Trophoblast cell (in vitro differentiated cells and primary cell): ENCODE measurements around the gene ZFHX2.
"Not testable (repeated sequence)": the region's sequence is repeated elsewhere in the genome, so short reads cannot be mapped to it uniquely, and the experiment has no call there.

Source experiments
- DNase-seq, 2 donors: peaks; one replicate each; pipeline ENCODE4 v3.0.0-alpha.2; 2016
- H2AFZ ChIP-seq: 2 replicates; pipeline ENCODE4 v1.6.1; 2013; ENCODE audit warnings: low read length, moderate library complexity, mild to moderate bottlenecking; ENCODE audit not compliant: insufficient read depth, poor library complexity
- H2AK5ac ChIP-seq: 2 replicates; pipeline ENCODE4 v1.6.1; 2013; ENCODE audit warnings: mild to moderate bottlenecking, low read length
- H2BK120ac ChIP-seq: 2 replicates; pipeline ENCODE4 v1.6.1; 2013; ENCODE audit warnings: low read length, mild to moderate bottlenecking, moderate library complexity; ENCODE audit not compliant: insufficient read depth, poor library complexity
- H2BK12ac ChIP-seq: 2 replicates; pipeline ENCODE4 v1.6.1; 2013; ENCODE audit warnings: mild to moderate bottlenecking, low read length, moderate library complexity
- H2BK5ac ChIP-seq: 2 replicates; pipeline ENCODE4 v1.6.1; 2013; ENCODE audit warnings: low read length, low read depth, moderate library complexity, mild to moderate bottlenecking; ENCODE audit not compliant: poor library complexity
- H3K14ac ChIP-seq: 2 replicates; pipeline ENCODE4 v1.6.1; 2013; ENCODE audit warnings: mild to moderate bottlenecking, low read length
- H3K18ac ChIP-seq: 2 replicates; pipeline ENCODE4 v1.6.1; 2013; ENCODE audit warnings: mild to moderate bottlenecking, low read length
- H3K23ac ChIP-seq: 2 replicates; pipeline ENCODE4 v1.6.1; 2013; ENCODE audit warnings: low read length
- H3K27ac ChIP-seq: 2 replicates; pipeline ENCODE4 v1.5.1; 2013; ENCODE audit warnings: low read depth, mild to moderate bottlenecking, inconsistent platforms, low read length, moderate library complexity
- H3K27me3 ChIP-seq: 2 replicates; pipeline ENCODE4 v1.6.1; 2013; ENCODE audit warnings: inconsistent platforms, mild to moderate bottlenecking, low read length, moderate library complexity; ENCODE audit not compliant: insufficient read depth
- H3K36me3 ChIP-seq, 2 experiments: 1 replicate in 1 of 2; 2 replicates in 1 of 2; pipeline ENCODE4 v1.6.1; 2013; ENCODE audit warnings: low read length in 2 of 2, mild to moderate bottlenecking in 2 of 2, moderate library complexity in 1 of 2; ENCODE audit not compliant: insufficient read depth in 2 of 2, control insufficient read depth in 1 of 2
- H3K4ac ChIP-seq: 2 replicates; pipeline ENCODE4 v1.6.1; 2013; ENCODE audit warnings: low read depth, mild to moderate bottlenecking, low read length, moderate library complexity
- H3K4me1 ChIP-seq, 2 experiments: 1 replicate in 1 of 2; 2 replicates in 1 of 2; pipeline ENCODE4 v1.6.1; 2013; ENCODE audit warnings: low read length in 2 of 2, mild to moderate bottlenecking in 2 of 2, moderate library complexity in 1 of 2; ENCODE audit not compliant: insufficient read depth in 2 of 2, control insufficient read depth in 1 of 2
- H3K4me2 ChIP-seq: 2 replicates; pipeline ENCODE4 v1.6.1; 2013; ENCODE audit warnings: inconsistent platforms, mild to moderate bottlenecking, low read length, moderate library complexity
- H3K4me3 ChIP-seq: 2 replicates; pipeline ENCODE4 v1.5.1; 2013; ENCODE audit warnings: mild to moderate bottlenecking, low read depth, low read length, inconsistent platforms
- H3K79me1 ChIP-seq: one replicate; pipeline ENCODE4 v1.6.1; 2013; ENCODE audit warnings: low read length
- H3K79me2 ChIP-seq: 2 replicates; pipeline ENCODE4 v1.6.1; 2013; ENCODE audit warnings: low read length, mild to moderate bottlenecking; ENCODE audit not compliant: control insufficient read depth, insufficient read depth, poor library complexity
- H3K9ac ChIP-seq: 2 replicates; pipeline ENCODE4 v1.6.1; 2013; ENCODE audit warnings: mild to moderate bottlenecking, low read length
- H3K9me3 ChIP-seq: 2 replicates; pipeline ENCODE4 v1.6.1; 2013; ENCODE audit warnings: low read depth, mild to moderate bottlenecking, control low read depth, inconsistent platforms, low read length; ENCODE audit not compliant: insufficient read depth
- H4K12ac ChIP-seq: 2 replicates; pipeline ENCODE4 v1.6.1; 2013; ENCODE audit warnings: low read depth, mild to moderate bottlenecking, low read length, moderate library complexity
- H4K8ac ChIP-seq: 2 replicates; pipeline ENCODE4 v1.6.1; 2013; ENCODE audit warnings: low read depth, mild to moderate bottlenecking, low read length, moderate library complexity
- H4K91ac ChIP-seq: one replicate; pipeline ENCODE4 v1.6.1; 2013; ENCODE audit warnings: low read depth, mild to moderate bottlenecking, low read length, moderate library complexity
- WGBS: extraction: QIAGEN DNeasy Blood & Tissue Kit; methylation state at CpG from one replicate; pipeline ENCODE4 v1.1.7; 2013; ENCODE audit warnings: missing lambda C conversion rate; ENCODE audit not compliant: insufficient read length, insufficient coverage; ENCODE audit errors: extremely low coverage; 5-methylcytosine and 5-hydroxymethylcytosine counted together

ZFHX2 gene

DNA sequence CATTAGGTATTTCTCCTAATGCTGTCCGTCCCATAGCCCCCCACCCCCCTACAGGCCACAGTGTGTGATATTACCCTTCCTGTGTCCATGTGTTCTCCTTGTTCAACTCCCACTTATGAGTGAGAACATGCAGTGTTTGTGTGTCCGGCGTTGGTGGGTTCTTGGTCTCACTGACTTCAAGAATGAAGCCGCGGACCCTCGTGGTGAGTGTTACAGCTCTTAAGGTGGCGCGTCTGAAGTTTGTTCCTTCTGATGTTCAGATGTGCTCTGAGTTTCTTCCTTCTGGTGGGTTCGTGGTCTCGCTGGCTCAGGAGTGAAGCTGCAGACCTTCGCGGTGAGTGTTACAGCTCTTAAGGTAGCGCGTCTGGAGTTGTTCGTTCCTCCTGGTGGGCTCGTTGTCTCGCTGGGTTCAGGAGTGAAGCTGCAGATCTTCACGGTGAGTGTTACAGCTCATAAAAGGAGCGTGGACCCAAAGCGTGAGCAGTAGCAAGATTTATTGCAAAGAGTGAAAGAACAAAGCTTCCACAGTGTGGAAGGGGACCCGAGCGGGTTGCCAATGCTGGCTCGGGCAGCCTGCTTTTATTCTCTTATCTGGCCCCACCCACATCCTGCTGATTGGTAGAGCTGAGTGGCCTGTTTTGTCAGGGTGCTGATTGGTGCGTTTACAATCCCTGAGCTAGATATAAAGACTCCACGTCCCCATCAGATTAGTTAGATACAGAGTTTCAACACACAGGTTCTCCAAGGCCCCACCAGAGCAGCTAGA, 32.4 kb upstream of the ZFHX2 start:
- H3K79me1 ChIP-seq, H3K27ac ChIP-seq, H3K79me2 ChIP-seq, H3K4ac ChIP-seq, H2BK5ac ChIP-seq, H3K36me3 ChIP-seq, H2AFZ ChIP-seq, H3K27me3 ChIP-seq, H2BK120ac ChIP-seq, H3K4me1 ChIP-seq, H3K4me3 ChIP-seq, H3K23ac ChIP-seq, DNase-seq, H2AK5ac ChIP-seq, H2BK12ac ChIP-seq, H3K9me3 ChIP-seq, H4K12ac ChIP-seq, H3K18ac ChIP-seq, H3K4me2 ChIP-seq, H4K8ac ChIP-seq, H3K14ac ChIP-seq, H3K9ac ChIP-seq, H4K91ac ChIP-seq: not testable (repeated sequence)
- no CpG with 5 or more reads among the region's 25 CpGs for WGBS

DNA sequence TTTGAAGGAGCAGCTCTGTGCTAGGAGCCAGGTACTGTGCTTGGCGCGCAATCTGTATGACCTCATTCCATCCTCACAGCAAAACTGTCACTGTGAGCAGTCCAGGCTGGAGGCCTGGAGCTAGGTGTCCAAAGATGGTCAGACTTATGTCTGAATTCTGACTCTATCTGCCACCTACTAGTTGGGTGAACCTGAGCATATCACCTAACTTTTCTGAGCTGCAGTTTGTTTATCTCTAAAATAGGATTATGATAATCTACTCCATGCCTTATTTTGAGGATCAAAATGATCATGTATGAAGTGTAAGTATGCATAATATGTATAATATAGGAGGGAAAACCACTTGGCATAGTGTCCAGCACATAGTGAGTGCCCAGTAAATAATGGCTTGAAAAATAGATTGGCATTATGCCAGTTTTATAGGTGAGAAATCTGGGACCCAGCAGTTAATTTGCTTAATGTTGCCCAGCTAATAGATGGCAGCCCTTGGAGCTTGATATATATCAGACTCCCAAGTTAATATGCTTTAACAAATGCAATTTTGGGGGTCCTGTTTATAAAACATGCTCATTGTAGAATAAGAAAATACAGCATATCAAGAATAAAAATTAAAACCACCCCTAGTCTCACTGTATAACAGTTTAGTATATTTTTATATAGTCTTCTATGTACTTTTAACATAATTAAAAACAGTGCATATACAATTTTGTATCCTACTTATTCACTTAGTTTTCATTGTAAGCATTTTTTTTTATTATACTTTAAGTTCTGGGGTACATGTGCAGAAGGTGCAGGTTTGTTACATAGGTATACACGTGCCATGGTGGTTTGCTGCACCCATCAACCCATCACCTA, 31.6 kb upstream of the ZFHX2 start:
- no peak for DNase-seq
- peaks cover 3% of the 10 kb centered on the region for H3K9me3 ChIP-seq
- H3K36me3 ChIP-seq, result no peaks in the 10 kb centered on the region
- no peak overlapping the region for H3K18ac ChIP-seq
- WGBS, result no CpG with 5 or more reads among the region's 3 CpGs
- no peaks in the 10 kb centered on the region for H3K79me1 ChIP-seq
- no peak overlapping the region for H3K9ac ChIP-seq
- H4K8ac ChIP-seq, result no peak overlapping the region
- no peak overlapping the region for H3K4me2 ChIP-seq
- H2AFZ ChIP-seq, result no peak overlapping the region
- H3K14ac ChIP-seq, result no peak overlapping the region
- no peak overlapping the region for H2BK5ac ChIP-seq
- no peaks in the 10 kb centered on the region for H3K79me2 ChIP-seq
- H4K91ac ChIP-seq, result no peak overlapping the region
- no peak overlapping the region for H2AK5ac ChIP-seq
- H3K4me3 ChIP-seq, result no peak overlapping the region
- no peak overlapping the region for H2BK120ac ChIP-seq
- no peak overlapping the region for H3K4ac ChIP-seq
- no peak overlapping the region for H3K23ac ChIP-seq
- H3K27me3 ChIP-seq, result peaks cover 18% of the 10 kb centered on the region
- no peaks in the 10 kb centered on the region for H3K4me1 ChIP-seq
- no peak overlapping the region for H4K12ac ChIP-seq
- no peak overlapping the region for H2BK12ac ChIP-seq
- H3K27ac ChIP-seq, result no peak overlapping the region

DNA sequence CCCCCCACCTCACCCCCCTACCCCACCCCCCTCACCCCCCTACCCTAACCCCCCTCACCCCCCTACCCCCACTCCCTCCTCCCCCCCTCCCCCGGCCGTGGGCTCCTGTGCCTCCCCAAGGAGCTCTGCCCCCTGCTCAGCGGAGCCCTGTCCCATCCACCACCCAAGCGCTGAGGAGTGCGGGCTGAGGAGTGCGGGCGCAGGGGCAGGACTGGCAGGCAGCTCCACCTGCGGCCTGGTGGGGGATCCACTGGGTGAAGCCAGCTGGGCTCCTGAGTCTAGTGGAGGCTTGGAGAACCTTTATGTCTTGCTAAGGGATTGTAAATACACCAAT, 29.4 kb upstream of the ZFHX2 start:
- H4K8ac ChIP-seq, result no peak overlapping the region
- H3K4me2 ChIP-seq, result no peak overlapping the region
- no peaks in the 10 kb centered on the region for H3K36me3 ChIP-seq
- no peak for DNase-seq
- peaks cover 4 to 5% of the 10 kb centered on the region in 2 experiments for H3K4me1 ChIP-seq
- H2BK12ac ChIP-seq, result no peak overlapping the region
- peaks cover 39% of the 10 kb centered on the region for H3K27me3 ChIP-seq
- WGBS, result no CpG with 5 or more reads among the region's 8 CpGs
- H4K91ac ChIP-seq, result no peak overlapping the region
- no peak overlapping the region for H2AFZ ChIP-seq
- H3K23ac ChIP-seq, result no peak overlapping the region
- H3K14ac ChIP-seq, result no peak overlapping the region
- H3K18ac ChIP-seq, result no peak overlapping the region
- H3K9ac ChIP-seq, result no peak overlapping the region
- no peak overlapping the region for H3K4ac ChIP-seq
- H2BK120ac ChIP-seq, result no peak overlapping the region
- H3K27ac ChIP-seq, result no peak overlapping the region
- no peak overlapping the region for H2AK5ac ChIP-seq
- no peak overlapping the region for H3K4me3 ChIP-seq
- H3K79me2 ChIP-seq, result no peaks in the 10 kb centered on the region
- H3K79me1 ChIP-seq, result no peaks in the 10 kb centered on the region
- no peak overlapping the region for H4K12ac ChIP-seq
- peaks cover 11% of the 10 kb centered on the region for H3K9me3 ChIP-seq
- H2BK5ac ChIP-seq, result no peak overlapping the region

DNA sequence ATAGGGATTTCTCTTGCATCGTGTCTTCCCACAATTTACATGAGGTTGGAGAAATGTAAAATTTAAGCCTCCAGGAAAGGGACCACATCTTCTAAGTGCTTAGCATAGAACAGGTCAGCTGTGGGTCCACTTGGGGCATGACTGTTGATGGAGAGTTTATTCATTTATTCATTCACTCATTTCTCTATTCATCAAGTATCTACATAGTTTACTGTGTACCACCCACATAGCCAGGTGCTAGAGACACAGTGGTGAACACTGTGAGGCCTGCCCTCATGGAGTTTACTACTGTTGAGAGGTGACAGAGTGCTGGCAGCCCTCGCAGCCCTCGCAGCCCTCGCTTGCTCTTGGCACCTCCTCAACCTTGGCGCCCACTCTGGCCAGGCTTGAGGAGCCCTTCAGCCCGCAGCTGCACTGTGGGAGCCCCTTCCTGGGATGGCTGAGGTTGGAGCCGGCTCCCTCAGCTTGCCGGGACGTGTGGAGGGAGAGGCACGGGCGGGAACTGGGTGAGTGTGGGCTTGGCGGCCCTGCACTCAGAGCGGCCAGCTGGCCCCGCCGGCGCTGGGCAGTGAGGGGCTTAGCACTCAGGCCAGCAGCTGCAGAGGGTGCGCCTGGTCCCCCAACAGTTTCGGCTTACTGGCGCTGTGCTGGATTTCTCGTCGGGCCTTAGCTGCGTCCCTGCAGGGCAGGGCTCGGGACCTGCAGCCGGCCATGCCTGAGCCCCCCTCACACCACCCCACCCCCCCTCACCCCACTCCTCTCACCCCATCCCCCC, 28.8 kb upstream of the ZFHX2 start:
- H4K91ac ChIP-seq, result no peak overlapping the region
- H4K8ac ChIP-seq, result no peak overlapping the region
- DNase-seq, result no peak
- H3K9me3 ChIP-seq, result peaks cover 17% of the 10 kb centered on the region
- no peak overlapping the region for H2BK5ac ChIP-seq
- H3K79me1 ChIP-seq, result no peaks in the 10 kb centered on the region
- H3K14ac ChIP-seq, result no peak overlapping the region
- H2AFZ ChIP-seq, result no peak overlapping the region
- H3K4ac ChIP-seq, result no peak overlapping the region
- peaks cover 4 to 5% of the 10 kb centered on the region in 2 experiments for H3K4me1 ChIP-seq
- no peak overlapping the region for H2AK5ac ChIP-seq
- H3K9ac ChIP-seq, result no peak overlapping the region
- H3K4me2 ChIP-seq, result no peak overlapping the region
- H2BK12ac ChIP-seq, result no peak overlapping the region
- no peak overlapping the region for H3K23ac ChIP-seq
- no peak overlapping the region for H4K12ac ChIP-seq
- no peaks in the 10 kb centered on the region for H3K36me3 ChIP-seq
- H3K27me3 ChIP-seq, result peaks cover 45% of the 10 kb centered on the region
- no peak overlapping the region for H3K27ac ChIP-seq
- no peaks in the 10 kb centered on the region for H3K79me2 ChIP-seq
- no peak overlapping the region for H3K4me3 ChIP-seq
- WGBS, result no CpG with 5 or more reads among the region's 24 CpGs
- no peak overlapping the region for H3K18ac ChIP-seq
- H2BK120ac ChIP-seq, result no peak overlapping the region
